Right lobe of liver (tissue), 4 donors: ENCODE data around the gene ESYT2.

Source experiments
- POLR2A ChIP-seq: fragments of 450-650 bp; IDR thresholded peaks from one replicate; pipeline ENCODE4 v1.6.1; 2017; ENCODE audit warnings: antibody characterized with exemption, mild to moderate bottlenecking
- TF ChIP-seq, protein P1 (sequence below), 4 donors: fragments of 200-600 bp in 3 of 4; fragments of 450-650 bp in 1 of 4; IDR thresholded peaks; one replicate each; pipeline versions ENCODE4 v1.5.1 to v1.8.0; 2016 to 2022; ENCODE audit warnings: antibody characterized with exemption in 4 of 4, mild to moderate bottlenecking in 2 of 4
- donor health status: DM: no; HTN: no; CAD: no.
- donor health status: DM: no; HTN: no; CAD: no.
- donor health status: DM: no; HTN: yes; CAD: no.

DNA sequence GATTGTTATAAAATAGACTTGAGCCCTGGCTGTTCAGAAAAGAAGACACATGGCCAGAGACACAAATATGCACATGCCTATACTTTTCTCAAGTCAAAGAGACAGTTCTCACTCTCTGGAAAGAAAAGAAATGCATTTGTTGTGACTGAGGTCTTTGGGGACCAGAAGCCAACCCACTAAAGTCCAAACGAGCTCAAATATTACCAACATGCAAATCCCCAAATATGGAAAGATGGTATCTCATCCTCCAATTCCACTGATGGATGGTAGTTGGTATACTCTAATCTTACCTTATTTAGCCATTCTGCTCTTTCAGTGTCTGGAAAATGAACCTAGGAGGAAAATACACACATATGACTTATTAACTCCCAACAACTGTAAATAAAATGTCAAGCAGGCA is 30.6 kb downstream of the ESYT2 start:
- TF ChIP-seq, protein P1, sequence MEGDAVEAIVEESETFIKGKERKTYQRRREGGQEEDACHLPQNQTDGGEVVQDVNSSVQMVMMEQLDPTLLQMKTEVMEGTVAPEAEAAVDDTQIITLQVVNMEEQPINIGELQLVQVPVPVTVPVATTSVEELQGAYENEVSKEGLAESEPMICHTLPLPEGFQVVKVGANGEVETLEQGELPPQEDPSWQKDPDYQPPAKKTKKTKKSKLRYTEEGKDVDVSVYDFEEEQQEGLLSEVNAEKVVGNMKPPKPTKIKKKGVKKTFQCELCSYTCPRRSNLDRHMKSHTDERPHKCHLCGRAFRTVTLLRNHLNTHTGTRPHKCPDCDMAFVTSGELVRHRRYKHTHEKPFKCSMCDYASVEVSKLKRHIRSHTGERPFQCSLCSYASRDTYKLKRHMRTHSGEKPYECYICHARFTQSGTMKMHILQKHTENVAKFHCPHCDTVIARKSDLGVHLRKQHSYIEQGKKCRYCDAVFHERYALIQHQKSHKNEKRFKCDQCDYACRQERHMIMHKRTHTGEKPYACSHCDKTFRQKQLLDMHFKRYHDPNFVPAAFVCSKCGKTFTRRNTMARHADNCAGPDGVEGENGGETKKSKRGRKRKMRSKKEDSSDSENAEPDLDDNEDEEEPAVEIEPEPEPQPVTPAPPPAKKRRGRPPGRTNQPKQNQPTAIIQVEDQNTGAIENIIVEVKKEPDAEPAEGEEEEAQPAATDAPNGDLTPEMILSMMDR (IDR thresholded peaks at IDR 0.05), result no peak
- TF ChIP-seq POLR2A, result no peak
